ENCODE data around the gene ZMYND8. TPM values are rescaled to one million over a fixed set of nuclear protein-coding genes. Genes with fewer than 3 reads are reported as not detected.

ZMYND8 gene
- polyA plus RNA-seq, 3 donors = 1.4 to 13.8 (median 5.8) TPM

- no peak for DNase-seq
- Mint-ChIP-seq H3K27ac (peak overlapping the region in 1 of 7 donors; percentile 54), H3K9me3 (peaks cover 0 to 2% (median 0%) of the 10 kb centered on the region in 7 donors), H3K27me3 (ENCODE audit: low read depth in 3 of 3) (no peaks in the 10 kb centered on the region), H3K4me1 (no peaks in the 10 kb centered on the region), H3K36me3 (peaks cover 84 to 95% of the 10 kb centered on the region in 2 donors), H3K4me3 (no peak overlapping the region)
- H3K4me2 ChIP-seq (replicated peaks; ENCODE audit: extremely low read depth, low read length, poor library complexity, severe bottlenecking) = no peak overlapping the region
- no peak overlapping the region for H3K27ac ChIP-seq (ENCODE audit: low read depth in 1 of 2, low read length in 2 of 2)
- H4K20me1 ChIP-seq (ENCODE audit: insufficient read depth, low read length) = no peaks in the 10 kb centered on the region
- no peak overlapping the region for H2AFZ ChIP-seq (ENCODE audit: insufficient read depth, low read depth, low read length, poor library complexity, severe bottlenecking)
- no peaks in the 10 kb centered on the region for H3K9me3 ChIP-seq (replicated peaks in 1 of 2; ENCODE audit: control insufficient read depth in 1 of 2, insufficient read depth in 1 of 2, low read length in 2 of 2)
- H3K4me1 ChIP-seq (ENCODE audit: control insufficient read depth in 1 of 2, insufficient read depth in 2 of 2, low read length in 2 of 2) = no peaks in the 10 kb centered on the region
- H3K4me3 ChIP-seq (replicated peaks in 1 of 3; ENCODE audit: low read depth in 2 of 3, low read length in 3 of 3) = no peak overlapping the region
- WGBS (ENCODE audit: insufficient coverage) = 100% methylated on average over 3 of the region's 6 CpGs
- H3K9ac ChIP-seq (ENCODE audit: insufficient read depth, low read length, poor library complexity, severe bottlenecking) = no peak overlapping the region
- no peak for TF ChIP-seq CTCF (IDR thresholded peaks at IDR 0.05)
- intact Hi-C loops (cut with micrococcal nuclease) = no loop called here
- H3K36me3 ChIP-seq (replicated peaks in 1 of 2; ENCODE audit: control insufficient read depth in 1 of 2, insufficient read depth in 2 of 2, low read length in 2 of 2) = peaks cover 83 to 96% of the 10 kb centered on the region in 2 donors
- H3K27me3 ChIP-seq (ENCODE audit: control insufficient read depth in 2 of 2, insufficient read depth in 2 of 2, low read length in 2 of 2) = no peaks in the 10 kb centered on the region
- H3K79me2 ChIP-seq (ENCODE audit: insufficient read depth, low read length) = no peaks in the 10 kb centered on the region
Observed at GRCh38 chr20:47292581-47292980, 63.9 kb downstream of the ZMYND8 start.

GRCh38 chr20:47290666-47291430 is 65.7 kb downstream of the ZMYND8 start:
- H3K4me3 ChIP-seq (replicated peaks in 1 of 3; ENCODE audit: low read depth in 2 of 3, low read length in 3 of 3) = no peak overlapping the region
- H3K4me1 Mint-ChIP-seq = no peaks in the 10 kb centered on the region
- peaks cover 0 to 2% (median 0%) of the 10 kb centered on the region in 7 donors for H3K9me3 Mint-ChIP-seq
- no peak overlapping the region for H3K9ac ChIP-seq (ENCODE audit: insufficient read depth, low read length, poor library complexity, severe bottlenecking)
- H3K9me3 ChIP-seq (replicated peaks in 1 of 2; ENCODE audit: control insufficient read depth in 1 of 2, insufficient read depth in 1 of 2, low read length in 2 of 2) = no peaks in the 10 kb centered on the region
- WGBS (ENCODE audit: insufficient coverage) = 100% methylated on average over 1 of the region's 11 CpGs
- H4K20me1 ChIP-seq (ENCODE audit: insufficient read depth, low read length) = no peaks in the 10 kb centered on the region
- H3K27ac ChIP-seq (ENCODE audit: low read depth in 1 of 2, low read length in 2 of 2) = no peak overlapping the region
- H3K4me2 ChIP-seq (replicated peaks; ENCODE audit: extremely low read depth, low read length, poor library complexity, severe bottlenecking) = no peak overlapping the region
- H3K27me3 Mint-ChIP-seq (ENCODE audit: low read depth in 3 of 3) = no peaks in the 10 kb centered on the region
- no peaks in the 10 kb centered on the region for H3K4me1 ChIP-seq (ENCODE audit: control insufficient read depth in 1 of 2, insufficient read depth in 2 of 2, low read length in 2 of 2)
- no peak for TF ChIP-seq CTCF (IDR thresholded peaks at IDR 0.05)
- peaks cover 79 to 93% of the 10 kb centered on the region in 2 donors for H3K36me3 Mint-ChIP-seq
- no peaks in the 10 kb centered on the region for H3K79me2 ChIP-seq (ENCODE audit: insufficient read depth, low read length)
- peaks cover 82 to 95% of the 10 kb centered on the region in 2 donors for H3K36me3 ChIP-seq (replicated peaks in 1 of 2; ENCODE audit: control insufficient read depth in 1 of 2, insufficient read depth in 2 of 2, low read length in 2 of 2)
- H3K27ac Mint-ChIP-seq = no peak overlapping the region
- DNase-seq = no peak
- intact Hi-C loops (cut with micrococcal nuclease) = no loop called here
- H2AFZ ChIP-seq (ENCODE audit: insufficient read depth, low read depth, low read length, poor library complexity, severe bottlenecking) = no peak overlapping the region
- H3K4me3 Mint-ChIP-seq = no peak overlapping the region
- no peaks in the 10 kb centered on the region for H3K27me3 ChIP-seq (ENCODE audit: control insufficient read depth in 2 of 2, insufficient read depth in 2 of 2, low read length in 2 of 2)

Measured in CD14-positive monocyte (primary cell).